GM18517 (cell line): ENCODE results near the gene SERPINA4.

Experiments used
- ATAC-seq: cut with Tn5 transposase; IDR thresholded peaks from one replicate; pipeline ENCODE4 v1.9.1; 2021; ENCODE audit warnings: mild to moderate bottlenecking, moderate library complexity; ENCODE audit not compliant: unreplicated experiment

Gene SERPINA4

DNA sequence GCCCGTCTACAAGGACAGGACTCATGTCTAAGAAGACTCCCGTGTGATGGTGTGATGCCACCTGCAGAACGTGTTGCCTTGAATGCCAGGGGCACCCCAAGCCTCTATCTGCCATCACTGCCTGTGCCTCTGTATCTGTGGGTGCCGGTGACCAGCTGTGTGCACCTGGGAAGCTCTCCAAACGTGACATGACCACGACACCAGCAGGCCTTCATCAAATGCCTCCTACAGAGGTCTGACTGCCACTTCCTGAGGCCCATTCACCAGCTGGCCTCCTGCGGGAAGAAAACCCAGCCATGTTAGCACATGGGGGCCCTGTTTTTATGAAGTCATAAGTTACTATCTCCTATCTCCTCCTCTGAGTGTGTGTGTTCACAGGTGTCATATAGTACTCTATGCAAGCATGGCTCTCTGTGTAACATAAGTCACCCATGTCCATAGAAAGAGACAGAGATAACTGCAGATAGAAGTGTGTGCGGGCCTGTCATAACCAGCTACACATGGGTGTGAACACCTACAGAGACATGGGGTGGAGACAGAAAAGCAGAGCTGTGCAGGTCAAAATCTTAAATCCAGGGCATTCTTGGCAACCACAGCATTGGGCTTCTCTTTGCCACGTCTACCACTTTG is 18.3 kb upstream of the SERPINA4 start:
- no peak for ATAC-seq

DNA sequence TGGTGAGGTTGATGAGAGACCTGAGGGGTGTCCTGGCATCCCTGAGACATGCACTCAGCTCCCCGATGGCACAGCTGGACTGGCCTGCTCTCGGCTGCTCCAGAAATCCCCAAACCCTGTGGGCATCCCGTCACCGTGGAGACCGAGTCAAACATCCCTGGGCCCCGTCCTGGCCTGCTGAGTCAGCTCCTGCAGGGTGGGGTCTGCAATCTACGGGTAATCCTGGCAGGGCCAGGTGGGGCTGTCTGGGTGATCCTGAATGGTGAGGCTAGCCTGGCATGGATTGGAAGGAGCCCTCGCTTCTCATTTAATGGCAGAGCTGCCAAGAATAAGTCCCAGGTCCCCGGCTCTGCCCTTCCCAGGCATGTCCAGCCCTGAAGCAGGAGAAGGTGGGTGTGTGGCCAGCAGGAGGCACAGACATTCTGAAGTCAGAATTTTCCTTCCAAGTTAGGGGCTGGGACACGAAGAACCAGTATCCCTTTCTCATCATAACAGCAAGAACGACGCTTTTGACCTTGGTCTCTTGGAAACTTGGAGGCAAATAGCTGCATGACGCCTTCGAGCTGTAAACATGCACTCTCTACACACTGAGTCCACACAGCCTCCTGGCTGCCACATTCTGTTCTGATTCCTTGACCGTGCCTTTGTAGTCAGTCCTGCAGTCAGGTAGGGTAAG is 17.7 kb upstream of the SERPINA4 start:
- no peak for ATAC-seq

DNA sequence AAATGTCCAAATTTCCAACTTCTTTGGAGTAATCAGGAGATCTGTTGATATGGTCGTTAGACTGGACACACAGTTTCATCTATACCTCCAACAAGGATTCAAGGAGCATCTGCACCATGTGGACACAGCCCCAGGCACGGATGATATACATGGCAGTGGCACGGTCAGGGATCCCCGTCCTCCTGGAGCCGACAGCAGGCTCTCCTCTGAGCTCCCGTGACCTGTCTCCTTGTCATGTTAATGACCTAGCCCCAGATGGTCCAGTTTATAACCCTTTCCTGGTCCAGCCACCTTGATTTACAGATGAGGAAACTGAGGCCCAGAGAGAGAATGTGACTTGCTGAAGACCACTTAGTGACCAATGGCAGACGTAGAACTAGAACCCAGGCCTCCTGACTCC is 16.5 kb upstream of the SERPINA4 start:
- ATAC-seq = no peak

DNA sequence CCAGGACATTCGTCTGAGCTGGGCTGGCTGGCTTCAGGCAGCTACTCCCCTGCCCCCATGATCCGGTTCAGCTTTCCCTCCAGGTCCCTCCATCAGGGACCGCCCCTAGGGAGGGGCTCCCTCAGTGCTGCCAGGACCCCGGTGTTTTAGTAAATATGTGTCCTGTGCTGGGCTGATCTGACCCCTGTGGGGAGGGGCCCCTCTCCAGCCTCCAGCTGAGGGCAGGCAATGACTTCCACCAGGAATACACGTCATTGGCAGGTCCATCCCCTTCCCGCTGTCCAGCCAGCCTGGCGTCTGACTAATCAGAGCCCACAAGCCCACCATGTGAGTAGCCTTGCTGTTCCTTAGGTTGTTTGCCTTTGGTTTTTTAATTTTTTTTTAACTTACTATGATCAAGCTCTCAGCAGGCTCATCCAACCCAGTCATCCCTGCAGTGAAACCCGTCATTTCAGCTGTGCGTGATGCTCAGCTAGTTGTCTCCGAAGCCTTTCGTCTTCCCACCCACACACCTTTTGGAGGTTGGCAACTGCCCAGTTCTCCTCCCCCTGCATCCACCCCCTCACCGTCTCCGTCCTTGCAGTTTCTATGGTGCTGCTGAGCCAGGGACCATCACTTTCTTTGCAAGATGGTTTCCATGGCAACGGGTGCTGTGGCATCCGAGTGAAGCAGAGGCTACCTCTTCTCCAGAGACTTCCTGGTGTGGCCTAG is 16.0 kb upstream of the SERPINA4 start:
- no peak for ATAC-seq

DNA sequence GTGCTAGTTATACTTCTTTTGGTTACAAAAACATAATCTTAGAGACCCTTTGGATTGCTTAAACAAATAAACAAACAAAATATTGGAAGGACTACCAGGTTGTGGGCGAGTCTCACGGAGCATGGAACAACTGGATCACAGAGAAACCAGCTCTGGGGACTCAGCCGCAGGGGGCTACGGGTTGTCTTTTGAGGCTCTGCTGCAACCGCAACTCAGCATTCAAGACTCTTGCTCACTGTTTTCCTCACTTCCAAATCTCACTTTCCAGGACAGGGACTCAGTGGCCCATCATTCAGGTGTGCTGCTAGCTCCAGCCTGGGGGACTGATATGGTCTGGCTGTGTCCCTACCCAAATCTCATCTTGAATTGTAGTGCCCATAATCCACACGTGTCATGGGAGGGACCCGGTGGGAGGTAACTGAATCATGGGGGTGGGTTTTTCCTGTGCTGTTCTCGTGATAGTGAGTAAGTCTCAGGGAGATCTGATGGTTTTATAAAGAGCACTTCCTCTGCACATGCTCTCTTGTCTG is 14.0 kb upstream of the SERPINA4 start:
- ATAC-seq = no peak

DNA sequence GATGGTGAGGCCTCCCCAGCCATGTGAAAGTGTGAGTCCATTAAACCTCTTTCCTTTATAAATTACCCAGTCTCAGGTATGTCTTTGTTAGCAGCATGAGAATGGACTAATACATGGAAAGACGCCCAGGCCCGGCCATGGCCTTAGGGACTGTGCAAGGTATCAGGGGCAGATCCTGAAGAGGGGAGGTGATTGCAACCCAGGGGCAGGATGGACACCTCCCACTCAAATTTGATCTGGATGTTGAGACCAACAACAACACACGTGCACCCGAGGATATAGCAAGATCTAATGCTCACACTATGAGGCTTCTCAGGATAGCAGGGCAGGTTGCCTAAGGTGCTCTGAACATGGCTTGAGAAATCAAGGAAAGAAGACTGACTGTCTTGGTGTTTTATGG is 13.5 kb upstream of the SERPINA4 start:
- no peak for ATAC-seq

DNA sequence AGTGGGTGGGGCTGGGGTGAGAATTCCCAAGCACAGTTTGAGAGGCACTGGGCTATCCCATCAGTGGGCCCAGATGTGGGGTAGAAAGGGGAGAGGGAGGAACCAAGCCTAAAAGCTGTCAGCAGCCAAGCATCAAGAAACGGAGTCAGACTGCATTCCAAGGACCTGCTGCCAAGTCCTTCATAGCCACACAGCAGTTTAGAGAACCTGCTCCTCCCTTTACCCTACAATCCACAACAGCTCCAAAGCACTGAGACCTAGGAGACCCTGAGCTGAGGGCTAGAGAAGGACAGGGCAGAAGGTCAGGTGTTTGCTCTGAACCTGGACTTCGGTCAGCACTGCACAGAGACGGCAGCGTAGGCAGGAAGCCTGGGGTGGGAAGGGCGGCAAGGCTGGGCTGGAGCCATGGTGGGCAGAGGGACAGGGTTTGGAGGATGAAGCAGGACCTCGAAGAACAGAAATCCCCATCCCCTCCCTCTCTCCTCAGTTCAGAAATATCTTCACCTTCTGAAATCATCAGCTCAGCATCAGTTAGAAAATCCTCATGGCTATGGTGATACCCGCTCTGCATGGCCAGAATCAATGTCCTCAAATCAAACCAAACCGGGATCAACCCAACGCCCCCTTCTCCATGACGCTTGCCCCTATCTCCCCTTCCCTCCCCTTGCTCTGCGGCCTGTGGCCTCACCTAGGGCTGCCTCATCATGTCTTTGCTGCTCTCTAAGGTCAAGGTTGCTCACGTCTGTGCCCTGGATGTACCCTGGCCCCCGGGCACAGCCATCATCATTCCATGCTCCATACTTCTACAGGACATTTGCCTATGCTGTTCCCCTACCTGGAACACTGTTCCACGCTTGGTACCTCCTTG is 12.9 kb upstream of the SERPINA4 start:
- ATAC-seq = no peak

DNA sequence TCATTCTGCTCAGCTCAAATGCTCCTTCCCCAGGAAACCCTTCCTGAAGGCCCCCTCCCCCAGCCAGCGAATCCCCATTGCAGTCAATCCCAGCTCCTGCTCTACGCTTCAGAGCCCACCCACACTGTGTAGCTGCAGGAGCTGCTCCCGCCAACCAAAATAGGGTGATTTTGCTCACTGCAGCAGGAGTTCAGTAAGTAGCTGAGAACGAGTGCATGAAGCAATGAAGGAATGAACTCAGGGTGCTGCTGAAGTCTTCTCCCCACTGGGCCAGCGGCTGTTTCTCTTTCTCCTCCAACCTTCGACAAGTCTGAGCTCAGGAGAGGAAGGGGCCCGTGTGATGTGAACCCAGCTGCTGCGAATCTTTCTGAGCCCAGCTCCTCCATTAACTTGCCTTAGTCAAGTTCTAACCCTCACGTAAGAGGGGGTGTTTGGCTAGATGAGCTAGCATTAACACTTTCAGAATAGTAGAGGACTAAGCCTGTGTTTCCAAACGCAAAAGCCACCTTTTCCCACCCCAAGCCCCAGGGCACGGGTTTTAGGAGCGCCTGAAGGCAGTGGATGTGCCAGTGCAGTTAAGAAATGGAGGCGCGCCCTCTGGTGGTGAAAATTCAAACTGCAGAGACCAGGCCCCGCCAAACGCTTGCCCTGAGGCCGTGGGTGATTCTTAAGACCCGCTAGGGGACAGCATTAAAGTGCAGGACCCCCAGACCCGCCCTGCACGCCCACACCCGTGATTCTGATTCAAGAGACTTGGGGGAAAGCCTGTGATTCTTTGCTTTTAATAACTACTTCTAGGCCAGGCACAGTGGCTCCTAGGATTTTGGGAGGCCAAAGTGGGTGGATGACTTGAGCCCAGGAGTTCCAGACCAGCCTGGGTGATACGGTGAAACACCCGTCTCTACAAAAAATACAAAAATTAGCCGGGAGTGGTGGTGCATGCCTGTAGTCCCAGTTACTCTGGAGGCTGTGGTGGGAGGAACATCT is 11.9 kb upstream of the SERPINA4 start:
- ATAC-seq = no peak

DNA sequence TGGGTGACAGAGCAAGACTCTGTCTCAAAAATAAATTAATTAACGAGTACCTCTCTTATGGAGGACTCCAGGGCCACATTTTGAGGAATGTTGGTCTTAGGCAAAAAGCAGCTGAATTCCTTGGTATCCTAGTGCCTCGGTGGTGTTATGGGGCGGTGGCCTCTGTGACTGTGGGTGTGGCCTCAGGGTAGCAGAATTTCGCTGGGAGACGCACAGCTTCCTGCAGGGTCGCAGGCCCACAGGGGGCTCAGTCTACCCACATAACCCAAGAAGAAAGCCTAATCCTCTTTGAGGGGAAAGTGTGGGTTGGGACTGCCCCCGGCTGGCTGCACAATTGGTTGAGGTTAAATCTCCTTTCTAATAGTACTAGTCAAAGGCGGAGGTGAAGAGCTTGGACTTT is 11.2 kb upstream of the SERPINA4 start:
- no peak for ATAC-seq

DNA sequence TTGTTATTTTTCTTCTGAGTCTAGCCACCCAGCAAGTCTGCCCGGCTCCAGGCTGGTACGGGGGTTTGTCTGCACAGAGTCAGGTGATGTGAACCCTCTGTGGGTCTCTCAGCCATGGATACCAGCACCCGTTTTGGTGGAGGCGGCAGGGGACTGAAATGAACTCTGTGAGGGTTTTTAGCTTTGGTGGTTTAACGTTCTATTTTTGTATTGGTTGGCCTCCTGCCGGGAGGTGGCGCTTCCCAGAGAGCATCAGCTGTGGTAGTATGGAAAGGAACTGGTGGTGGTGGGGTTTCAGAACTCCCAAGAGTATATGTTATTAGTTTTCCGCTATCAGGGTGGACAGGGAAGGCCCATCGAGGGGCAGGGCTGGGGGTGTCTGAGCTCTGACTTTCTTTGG is 5.3 kb upstream of the SERPINA4 start:
- ATAC-seq = no peak

DNA sequence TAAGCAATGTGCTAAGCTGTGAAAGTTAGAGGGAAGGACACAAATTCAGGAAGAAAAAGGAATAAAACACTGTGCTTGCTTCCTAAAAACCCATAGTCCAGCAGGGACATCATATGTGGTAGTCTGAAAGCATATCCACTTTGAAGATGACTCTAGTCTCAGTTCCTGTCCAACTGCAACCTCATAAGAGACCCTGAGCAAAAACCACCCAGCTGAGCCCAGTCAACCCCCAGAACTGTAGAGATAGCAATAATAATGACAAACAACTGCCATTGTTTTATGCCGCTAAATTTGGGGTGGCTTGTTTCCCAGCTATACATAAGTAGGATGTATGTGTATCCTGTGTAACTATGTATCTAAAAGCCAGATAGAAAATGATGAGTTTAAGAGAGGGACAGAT is 3.9 kb upstream of the SERPINA4 start:
- ATAC-seq = no peak

DNA sequence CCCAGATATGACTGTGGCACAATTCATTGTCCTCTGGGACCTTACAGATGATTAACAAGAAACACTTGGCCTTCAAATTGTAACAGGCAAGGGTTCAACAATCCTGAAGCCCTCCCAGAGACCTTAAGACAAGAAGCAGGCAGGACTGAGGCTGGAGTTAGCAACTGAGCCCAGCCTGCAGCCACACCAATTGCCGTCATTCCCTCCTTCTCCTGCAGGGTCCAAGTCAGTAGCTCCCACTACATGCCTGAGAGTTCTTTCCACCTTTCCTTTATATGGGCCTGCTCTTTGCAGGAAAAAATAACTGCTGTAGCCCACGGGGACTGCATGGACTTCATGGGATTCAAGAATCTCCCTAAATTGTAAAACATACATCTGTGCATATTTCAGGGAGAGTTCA is 2.4 kb upstream of the SERPINA4 start:
- ATAC-seq = no peak

DNA sequence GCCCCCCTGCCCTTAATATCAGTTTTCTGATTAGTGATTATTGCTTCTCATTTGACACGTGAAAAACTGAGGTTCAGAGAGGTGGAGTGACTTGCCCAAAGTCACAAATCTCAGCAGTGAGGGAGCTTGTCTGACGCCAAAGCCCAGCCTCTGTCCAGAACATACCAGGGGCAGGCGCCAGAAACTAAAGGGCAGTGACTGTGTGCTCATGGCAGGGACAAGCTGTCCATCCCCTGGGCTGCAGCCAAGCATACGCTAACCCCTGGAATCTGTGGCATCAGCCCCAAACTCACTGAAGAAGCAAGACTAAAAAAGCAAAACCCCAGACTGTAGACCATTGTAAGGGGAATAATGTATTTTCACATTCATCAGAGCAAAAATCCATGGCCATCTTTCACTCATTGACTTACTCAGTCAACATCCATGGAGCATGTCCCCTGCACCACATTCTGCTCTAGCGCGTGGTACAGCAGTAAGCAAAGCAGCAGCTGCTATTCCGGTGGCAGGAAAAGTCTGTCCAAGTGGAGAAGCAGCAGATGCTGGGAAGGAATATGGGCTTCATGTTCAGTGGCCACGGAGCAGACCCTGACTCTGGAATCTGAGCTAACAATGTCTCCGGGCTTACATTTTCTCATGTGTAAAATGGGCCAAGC is 1.5 kb upstream of the SERPINA4 start:
- no peak for ATAC-seq

DNA sequence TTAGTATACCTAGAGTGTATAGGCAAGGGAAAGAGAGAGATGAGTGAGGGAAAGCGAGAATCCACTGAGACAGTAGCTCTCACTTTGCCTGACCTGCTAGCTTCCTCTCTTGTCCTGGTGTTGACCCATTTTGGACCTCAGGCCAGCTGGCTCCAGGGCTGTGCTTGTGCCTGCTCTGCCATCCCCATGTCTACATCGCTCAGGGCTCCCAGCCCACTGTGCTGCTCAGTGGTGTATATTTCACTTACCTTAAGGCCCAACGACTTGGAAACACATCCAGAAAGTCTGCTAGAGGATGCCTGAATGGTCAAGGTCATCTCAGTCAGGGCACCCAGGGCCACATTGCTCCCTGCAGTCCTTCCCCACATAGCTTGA is 964 bp upstream of the SERPINA4 start:
- ATAC-seq = no peak

DNA sequence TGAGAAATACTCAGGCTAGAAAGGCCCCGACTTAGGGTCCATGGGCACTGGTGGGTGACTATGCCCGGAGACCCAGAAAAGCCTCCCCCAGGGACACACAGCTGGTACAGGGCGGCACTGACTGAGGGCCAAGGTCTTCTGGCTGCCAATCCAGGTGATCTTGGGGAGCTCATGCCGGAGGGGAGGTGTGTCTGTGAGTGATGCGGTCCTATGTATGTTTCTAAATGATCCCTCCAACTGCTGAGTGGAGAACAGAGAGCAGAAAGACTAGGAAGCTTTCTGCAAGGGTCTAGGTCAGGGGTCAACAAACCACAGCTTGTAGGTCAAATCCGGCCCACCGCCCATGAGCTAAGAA is 391 bp downstream of the SERPINA4 start:
- ATAC-seq = no peak

DNA sequence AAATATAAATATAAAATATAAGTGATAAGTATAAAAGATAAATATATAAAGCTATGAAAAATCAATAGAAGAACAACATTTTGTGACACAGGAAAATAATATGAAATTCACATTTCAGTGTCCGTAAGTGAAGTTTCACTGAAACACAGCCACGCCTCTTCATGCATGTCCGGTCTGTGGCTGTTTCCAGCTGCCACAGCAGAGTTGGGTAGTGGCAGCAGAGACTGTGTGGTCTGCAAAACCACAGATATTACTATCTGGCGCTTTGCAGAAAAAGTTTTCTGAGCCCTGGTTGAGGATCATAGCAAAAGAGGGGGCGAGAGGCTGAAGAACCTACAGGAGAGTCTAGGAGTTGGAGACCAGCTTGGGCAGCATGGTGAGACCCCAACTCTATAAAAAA is 780 bp downstream of the SERPINA4 start:
- ATAC-seq = no peak

DNA sequence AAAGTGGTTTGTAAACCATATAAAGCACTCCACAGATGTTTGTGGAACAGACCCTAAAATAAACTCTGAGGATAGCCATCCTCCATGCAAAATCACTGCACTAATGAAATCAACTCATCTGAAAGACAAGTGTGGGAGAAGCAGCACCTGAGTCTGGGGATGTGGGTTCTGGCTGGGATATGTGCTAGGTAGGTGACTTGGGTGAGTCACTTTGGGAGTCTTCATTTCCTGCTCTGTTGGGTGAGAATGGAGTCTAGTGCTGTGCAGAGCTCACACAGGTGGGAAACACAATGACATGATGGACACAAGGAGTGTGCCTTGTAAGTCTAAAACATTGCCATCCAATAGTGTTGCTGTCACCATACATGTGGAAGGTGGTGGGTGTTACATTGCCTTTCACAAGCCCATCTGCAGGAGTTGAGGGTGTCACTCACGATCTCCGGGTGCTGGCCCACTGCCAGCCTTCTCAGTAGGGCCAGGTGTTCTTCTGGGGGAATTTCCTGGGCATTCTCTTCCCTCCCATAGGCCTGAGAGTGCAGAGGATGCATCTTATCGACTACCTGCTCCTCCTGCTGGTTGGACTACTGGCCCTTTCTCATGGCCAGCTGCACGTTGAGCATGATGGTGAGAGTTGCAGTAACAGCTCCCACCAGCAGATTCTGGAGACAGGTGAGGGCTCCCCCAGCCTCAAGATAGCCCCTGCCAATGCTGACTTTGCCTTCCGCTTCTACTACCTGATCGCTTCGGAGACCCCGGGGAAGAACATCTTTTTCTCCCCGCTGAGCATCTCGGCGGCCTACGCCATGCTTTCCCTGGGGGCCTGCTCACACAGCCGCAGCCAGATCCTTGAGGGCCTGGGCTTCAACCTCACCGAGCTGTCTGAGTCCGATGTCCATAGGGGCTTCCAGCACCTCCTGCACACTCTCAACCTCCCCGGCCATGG is 2.0 kb downstream of the SERPINA4 start:
- ATAC-seq = no peak

DNA sequence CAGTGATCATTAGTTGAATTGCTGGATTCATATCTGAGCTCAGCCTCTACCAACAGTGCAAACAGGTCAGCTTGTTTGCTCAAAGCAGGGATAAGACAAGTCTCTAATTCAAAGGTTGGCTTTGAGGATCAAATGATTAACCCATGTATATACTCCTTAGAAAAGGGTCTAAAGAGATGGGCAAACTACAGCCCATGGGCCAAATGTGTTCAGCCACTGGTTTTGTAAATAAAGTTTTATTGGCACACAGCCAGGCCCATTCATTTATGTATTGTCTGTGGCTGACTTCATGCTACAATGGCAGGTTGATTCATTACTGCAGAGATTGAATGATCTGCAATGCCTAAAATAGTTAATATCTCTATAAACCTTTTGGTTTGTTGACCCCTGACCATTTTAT is 3.1 kb downstream of the SERPINA4 start:
- no peak for ATAC-seq

DNA sequence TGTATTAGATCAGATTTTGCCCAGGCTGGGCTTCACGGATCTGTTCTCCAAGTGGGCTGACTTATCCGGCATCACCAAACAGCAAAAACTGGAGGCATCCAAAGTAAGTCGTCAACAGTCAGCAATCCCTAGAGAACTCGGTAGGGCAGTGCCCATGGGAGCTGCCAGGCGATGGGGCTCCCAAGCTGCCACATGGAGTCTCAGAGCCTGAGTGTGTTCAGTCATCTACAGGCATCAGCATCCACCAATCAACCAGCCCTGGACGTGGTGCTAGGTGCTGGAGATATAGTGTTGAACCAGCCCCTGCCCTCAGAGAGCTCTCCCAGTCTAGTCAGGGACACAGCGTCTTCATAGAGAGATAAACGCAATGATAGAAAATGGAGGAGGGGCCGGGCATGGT is 6.9 kb downstream of the SERPINA4 start:
- ATAC-seq = no peak
